Measurements from ENCODE around the gene TIGAR. TPM values are rescaled to one million over a fixed set of nuclear protein-coding genes. Genes with fewer than 3 reads are reported as not detected.
A peak's percentile ranks its signal among the peaks of the same experiment; 100 is the strongest.

The TIGAR gene
- total and polyA plus RNA-seq, 2 of the 8 experiments (the other 6 are each of a cell fraction or from before 2014, with no cell fraction given) = 3.8 to 26.4 TPM

DNA sequence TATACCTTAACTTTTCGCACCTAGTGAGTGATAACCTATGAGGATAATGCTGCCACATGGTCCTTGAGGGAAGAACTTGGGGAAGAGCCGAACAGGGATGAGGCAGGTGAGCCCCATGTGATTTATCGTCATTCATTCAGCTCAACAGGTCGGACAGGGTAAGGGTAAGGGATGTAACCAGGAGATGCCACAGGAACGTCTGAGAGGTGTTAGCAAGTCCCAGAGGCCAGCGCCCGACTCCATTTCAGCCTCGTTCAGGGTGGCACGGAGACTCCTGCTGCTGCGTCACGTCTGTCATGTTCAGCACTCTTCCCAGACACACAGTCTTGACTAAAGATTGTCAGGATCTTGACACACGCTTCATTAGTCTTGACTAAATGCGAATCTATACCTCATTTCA lies 23.4 kb upstream of the TIGAR start:
- CTCF ChIA-PET (ENCODE audit: partially characterized antibody) = interaction anchor here (1.0 to 1.2 kb wide), 3 partner anchors 11 to 21 kb away, joined by 3 to 6 read pairs (median 3); no protein-coding TSS in a partner anchor

More for the DNA sequence above, 23.4 kb upstream of the TIGAR start:
- H2AFZ ChIP-seq (ENCODE audit: low read length) = no peak overlapping the region
- H2BK120ac ChIP-seq (replicated peaks; ENCODE audit: low read depth, low read length) = no peak overlapping the region
- H3K79me2 ChIP-seq (ENCODE audit: control insufficient read depth in 1 of 2, insufficient read depth in 2 of 2, low read length in 2 of 2) = peaks cover under 1 to 39% of the 10 kb centered on the region in 2 experiments
- H3K14ac ChIP-seq (ENCODE audit: insufficient read length) = no peak overlapping the region
- no peak overlapping the region; the same call in 1 of the 2 replicates for H3K18ac ChIP-seq (ENCODE audit: extremely low read depth, low read length)
- 95% methylated on average over 13 of the region's 13 CpGs; no CpG with 5 or more reads in 1 of the 2 experiments for WGBS, 2 experiments (ENCODE audit: extremely low coverage in 1 of 2, insufficient coverage in 1 of 2, insufficient read length in 1 of 2, insufficient replicate concordance in 2 of 2, low coverage in 1 of 2, low lambda C conversion rate in 2 of 2, missing lambda C conversion rate in 1 of 2)
- H3K4me1 ChIP-seq (replicated peaks in 1 of 4; ENCODE audit: control insufficient read depth in 3 of 4, insufficient read depth in 4 of 4, low read length in 3 of 4) = peaks cover 0 to 8% (median 0%) of the 10 kb centered on the region in 4 experiments; a peak in 4 of 7 replicates
- H3K79me1 ChIP-seq (ENCODE audit: low read depth, low read length) = peaks cover 8% of the 10 kb centered on the region
- H4K91ac ChIP-seq (replicated peaks; ENCODE audit: insufficient read length, low read length) = no peak overlapping the region
- H3K27me3 ChIP-seq (replicated peaks in 1 of 4; ENCODE audit: control insufficient read depth in 3 of 4, extremely low read depth in 1 of 4, insufficient read depth in 3 of 4, low read length in 3 of 4) = no peaks in the 10 kb centered on the region
- no peak overlapping the region for H3K4ac ChIP-seq (replicated peaks; ENCODE audit: insufficient read length, low read depth, low read length)
- POLR2A ChIA-PET (ENCODE audit: partially characterized antibody) = interaction anchor here (0.6 to 25.4 kb wide), 3 partner anchors 11 to 650 kb away, joined by 3 to 531 read pairs (median 4); partner anchors contain the start of gene CCND2
- no peak overlapping the region for H3K56ac ChIP-seq (replicated peaks; ENCODE audit: insufficient read length, low read depth, low read length)
- no peak overlapping the region for H2BK12ac ChIP-seq (ENCODE audit: low read depth, low read length)
- FAIRE-seq (no peak), DNase-seq (ENCODE audit: low read depth in 1 of 2, low spot score in 2 of 2) (no peak)
- no peaks in the 10 kb centered on the region for H3K23me2 ChIP-seq (ENCODE audit: low read depth, low read length)
- no peak overlapping the region for H3K4me3 ChIP-seq (ENCODE audit: extremely low read depth in 1 of 4, insufficient read depth in 2 of 4, low read depth in 3 of 4, low read length in 4 of 4)
- H3K36me3 ChIP-seq (ENCODE audit: control insufficient read depth in 2 of 4, insufficient read depth in 4 of 4, low read length in 3 of 4) = peaks cover 17 to 92% (median 58%) of the 10 kb centered on the region in 4 experiments
- no peak for TF ChIP-seq TAF1 (IDR thresholded peaks at IDR 0.05; ENCODE audit: low read depth, low read length)
- TF ChIP-seq POLR2A (IDR thresholded peaks at IDR 0.05; ENCODE audit: control extremely low read depth in 1 of 2, low read depth in 2 of 2, low read length in 2 of 2) = 0 out of 3 replicates have a peak, but pooled peaks of 1 of the 2 experiments have one; percentile 45
- no peak overlapping the region for H3K9ac ChIP-seq (replicated peaks in 1 of 4; ENCODE audit: extremely low read depth in 1 of 4, low read depth in 3 of 4, low read length in 3 of 4)
- H3K4me2 ChIP-seq (ENCODE audit: insufficient read depth in 1 of 2, low read depth in 2 of 2, low read length in 2 of 2) = no peak overlapping the region
- no peak overlapping the region for H3K23ac ChIP-seq (ENCODE audit: insufficient read length)
- no peak overlapping the region for H3K27ac ChIP-seq (ENCODE audit: low read depth, low read length)
- H4K8ac ChIP-seq (ENCODE audit: extremely low read depth, insufficient read depth, low read length) = peak overlapping the region; percentile 45; the same call in 1 of the 2 replicates
- no peak overlapping the region for H2BK20ac ChIP-seq (ENCODE audit: low read length)
- H2AK5ac ChIP-seq (ENCODE audit: low read depth, low read length) = no peak overlapping the region
- H4K5ac ChIP-seq (ENCODE audit: insufficient read length, low read depth, low read length) = no peak overlapping the region
- no peak overlapping the region for H2BK5ac ChIP-seq (ENCODE audit: low read depth, low read length)
- H3K9me3 ChIP-seq (ENCODE audit: insufficient read depth in 2 of 2, low read depth in 1 of 2, low read length in 1 of 2) = no peaks in the 10 kb centered on the region
- H2BK15ac ChIP-seq (ENCODE audit: low read length) = no peak overlapping the region
- H4K20me1 ChIP-seq (replicated peaks in 1 of 2; ENCODE audit: control insufficient read depth in 1 of 2, insufficient read depth in 2 of 2, low read length in 2 of 2) = peaks cover 19 to 27% of the 10 kb centered on the region in 2 experiments
